Endothelial cell of umbilical vein (primary cell): ENCODE data around the gene TF. TPM values are rescaled to one million over a fixed set of nuclear protein-coding genes. Genes with fewer than 3 reads are reported as not detected.

ENCODE experiments used
- BruUV-seq: library from RNA; stranded (reverse); fragments of 400-500 nt; replicated peaks from 2 replicates; lab custom pipeline; 2021; lab: Mats Ljungman, UMichigan
- CTCF ChIA-PET: fragments of 300-600, 350-600 bp; sonication (Branson Sonifier 250); formaldehyde crosslinking; loops from one replicate; lab custom pipeline; 2021; ENCODE audit warnings: antibody characterized with exemption, inconsistent platforms; lab: Charles Lee
- POLR2A ChIA-PET: fragments of 300-600, 350-600 bp; sonication (Branson Sonifier 250); formaldehyde crosslinking; loops from one replicate; lab custom pipeline; 2021; ENCODE audit warnings: antibody characterized with exemption, inconsistent platforms; lab: Charles Lee
- DNase-seq: peaks from one replicate; pipeline ENCODE4 v3.0.0-alpha.2; 2011; ENCODE audit warnings: low read depth, low spot score
- FAIRE-seq: peaks from 2 replicates; lab custom pipeline; 2011; peaks lifted over from hg19 to GRCh38; lab: Jason Lieb, UNC
- H2AFZ ChIP-seq: 2 replicates; pipeline ENCODE4 v1.6.0; 2012; ENCODE audit warnings: low read depth, low read length, control low read depth, inconsistent platforms
- H3K27ac ChIP-seq: 2 replicates; pipeline ENCODE4 v1.5.1; 2011; ENCODE audit warnings: low read depth, mild to moderate bottlenecking, control low read depth, low read length, moderate library complexity; ENCODE audit not compliant: insufficient read depth
- H3K27me3 ChIP-seq, 2 experiments: 2 replicates each; pipeline versions ENCODE4 v1.6.0 to v1.6.1; 2011; ENCODE audit warnings: low read length in 2 of 2, mixed read lengths in 1 of 2; ENCODE audit not compliant: control insufficient read depth in 2 of 2, insufficient read depth in 2 of 2
- H3K36me3 ChIP-seq, 2 experiments: 2 replicates in 1 of 2; 3 replicates in 1 of 2; pipeline ENCODE4 v1.5.1; 2011; ENCODE audit warnings: low read length in 2 of 2, mild to moderate bottlenecking in 1 of 2, moderate library complexity in 1 of 2; ENCODE audit not compliant: control insufficient read depth in 2 of 2, insufficient read depth in 2 of 2; ENCODE audit errors: extremely low read depth in 1 of 2
- H3K4me1 ChIP-seq: 3 replicates; pipeline ENCODE4 v1.5.1; 2011; ENCODE audit warnings: mild to moderate bottlenecking, low read length; ENCODE audit not compliant: control insufficient read depth, insufficient read depth; ENCODE audit errors: extremely low read depth
- H3K4me2 ChIP-seq: 2 replicates; pipeline ENCODE4 v1.6.1; 2011; ENCODE audit warnings: low read length, control low read depth, mixed read lengths; ENCODE audit not compliant: insufficient read depth
- H3K4me3 ChIP-seq, 3 experiments: fragments of 200-600 bp in 1 of 3; sonication (generic), shearing (Covaris generic) in 1 of 3; replicated peaks in 1 of 3; 2 replicates each; pipeline ENCODE4 v1.5.1; 2011 to 2016; ENCODE audit warnings: control low read depth in 3 of 3, low read length in 3 of 3, mild to moderate bottlenecking in 2 of 3, inconsistent platforms in 1 of 3, low read depth in 1 of 3, moderate library complexity in 1 of 3; ENCODE audit not compliant: insufficient read depth in 1 of 3
- H3K79me2 ChIP-seq: 2 replicates; pipeline ENCODE4 v1.6.0; 2012; ENCODE audit warnings: low read length, inconsistent platforms; ENCODE audit not compliant: control insufficient read depth, insufficient read depth
- H3K9ac ChIP-seq: replicated peaks from 2 replicates; pipeline ENCODE3; 2011; ENCODE audit warnings: low read length, control low read depth; ENCODE audit not compliant: insufficient read depth; ENCODE audit errors: extremely low read depth
- H3K9me1 ChIP-seq: replicated peaks from 3 replicates; pipeline ENCODE4 v1.6.0; 2011; ENCODE audit warnings: mild to moderate bottlenecking, low read length; ENCODE audit not compliant: control insufficient read depth, insufficient read depth; ENCODE audit errors: extremely low read depth
- H3K9me3 ChIP-seq: replicated peaks from 2 replicates; pipeline ENCODE4 v1.5.1; 2012; ENCODE audit warnings: low read length, inconsistent platforms; ENCODE audit not compliant: control insufficient read depth, insufficient read depth
- H4K20me1 ChIP-seq: replicated peaks from 2 replicates; pipeline ENCODE3; 2011; ENCODE audit warnings: mild to moderate bottlenecking, low read length; ENCODE audit not compliant: control insufficient read depth, insufficient read depth; ENCODE audit errors: extremely low read depth
- CTCF ChIP-seq, 2 donors: IDR thresholded peaks; 1 replicate in 1 of 2; 2 replicates in 1 of 2; pipeline ENCODE4 v1.5.1; 2011; ENCODE audit warnings: low read length in 2 of 2, mild to moderate bottlenecking in 2 of 2, moderate library complexity in 2 of 2, control low read depth in 1 of 2, inconsistent platforms in 1 of 2, low read depth in 1 of 2; ENCODE audit not compliant: insufficient read depth in 1 of 2; ENCODE audit errors: extremely low read depth in 1 of 2
- EZH2 ChIP-seq: IDR thresholded peaks from 2 replicates; pipeline ENCODE4 v1.6.1; 2012; ENCODE audit warnings: borderline replicate concordance, low read depth, mild to moderate bottlenecking, moderate library complexity, low read length, inconsistent platforms; ENCODE audit not compliant: severe bottlenecking
- FOS ChIP-seq: IDR thresholded peaks from 2 replicates; pipeline ENCODE4 v1.6.1; 2011; ENCODE audit warnings: mild to moderate bottlenecking, low read length, moderate library complexity, borderline replicate concordance; ENCODE audit not compliant: insufficient read depth
- GATA2 ChIP-seq: IDR thresholded peaks from 2 replicates; pipeline ENCODE4 v1.7.0; 2011; ENCODE audit warnings: low read depth, mild to moderate bottlenecking, moderate library complexity, mixed read lengths, low read length; ENCODE audit not compliant: insufficient read length, insufficient read depth
- JUN ChIP-seq: IDR thresholded peaks from 2 replicates; pipeline ENCODE4 v1.6.1; 2011; ENCODE audit warnings: borderline replicate concordance, low read depth; ENCODE audit not compliant: insufficient read length, insufficient read depth
- MAX ChIP-seq: IDR thresholded peaks from 2 replicates; pipeline ENCODE4 v1.6.1; 2011; ENCODE audit not compliant: insufficient read depth, insufficient read length
- MYC ChIP-seq: IDR thresholded peaks from one replicate; pipeline ENCODE4 v1.6.1; 2011; ENCODE audit warnings: mild to moderate bottlenecking, low read depth, low read length
- POLR2A ChIP-seq: IDR thresholded peaks from 2 replicates; pipeline ENCODE4 v1.6.1; 2012; ENCODE audit warnings: low read depth, mild to moderate bottlenecking, control low read depth, low read length
- POLR2AphosphoS5 ChIP-seq: IDR thresholded peaks from 2 replicates; pipeline ENCODE4 v1.6.1; 2012; ENCODE audit warnings: low read depth, mild to moderate bottlenecking, control low read depth, low read length, moderate library complexity; ENCODE audit not compliant: insufficient read depth
- dilution Hi-C: fragments of 300-500 bp; cut with MboI; formaldehyde crosslinking; loops from one replicate; pipeline ENCODE4 v1.15.0; 2019; ENCODE audit warnings: low sequenced_read_pairs; ENCODE audit not compliant: extremely low pct_ligation_motif_present
- intact Hi-C: fragments of 100-400 bp; cut with micrococcal nuclease; formaldehyde crosslinking; loops from one replicate; pipeline ENCODE4 v1.10.0; 2022
- polyA plus RNA-seq, 4 experiments: library from polyadenylated mRNA; depleted of rRNA in 3 of 4; stranded (reverse) in 3 of 4; unstranded in 1 of 4; fragments of >200 nt; gene quantifications; 2 replicates each; pipeline versions ENCODE4 v1.2.1 to v1.2.3, GENCODE V29; 2011 to 2012; ENCODE audit warnings: missing spikeins in 1 of 4
- total RNA-seq: library from RNA; stranded (reverse); gene quantifications from 2 replicates; pipeline ENCODE4 v1.2.3, GENCODE V29; 2021

Gene TF
- total and polyA plus RNA-seq, 2 donors (not counting 3 experiments of a cell fraction or from before 2014, with no cell fraction given) = 0.32 to 0.69 TPM

GRCh38 chr3:133831966-133832801, 86.0 kb downstream of the TF start:
- H3K79me2 ChIP-seq = no peaks in the 10 kb centered on the region
- H4K20me1 ChIP-seq = no peaks in the 10 kb centered on the region
- H3K27ac ChIP-seq = no peak overlapping the region
- H3K4me2 ChIP-seq = no peak overlapping the region
- no peaks in the 10 kb centered on the region for H3K27me3 ChIP-seq
- H3K9ac ChIP-seq = no peak overlapping the region
- H3K9me1 ChIP-seq = no peaks in the 10 kb centered on the region
- ChIA-PET POLR2A (no interaction called here), CTCF (interaction anchor here (1.0 kb wide), 1 partner anchor 12 kb away, joined by 3 read pairs; no protein-coding TSS in a partner anchor)
- no peak for TF ChIP-seq CTCF (IDR thresholded peaks at IDR 0.05; ENCODE audit: extremely low read depth in 1 of 2, insufficient read depth in 1 of 2, low read depth in 1 of 2, low read length in 2 of 2)
- H3K4me1 ChIP-seq = no peaks in the 10 kb centered on the region
- dilution Hi-C loops (no loop called here), intact Hi-C loops (no loop called here)
- no peak overlapping the region for H3K4me3 ChIP-seq
- H3K9me3 ChIP-seq = no peaks in the 10 kb centered on the region
- FAIRE-seq (no peak), DNase-seq (no peak)
- H2AFZ ChIP-seq = no peak overlapping the region
- no TSS peak for BruUV-seq
- no peaks in the 10 kb centered on the region for H3K36me3 ChIP-seq

- Histone ChIP-seq H3K79me2 (no peaks in the 10 kb centered on the region), H3K4me2 (no peak overlapping the region), H3K36me3 (no peaks in the 10 kb centered on the region), H2AFZ (no peak overlapping the region), H3K27ac (no peak overlapping the region), H3K4me1 (no peaks in the 10 kb centered on the region), H3K9ac (no peak overlapping the region), H3K9me1 (no peaks in the 10 kb centered on the region), H4K20me1 (no peaks in the 10 kb centered on the region), H3K27me3 (no peaks in the 10 kb centered on the region), H3K9me3 (no peaks in the 10 kb centered on the region), H3K4me3 (no peak overlapping the region)
- dilution Hi-C loops (no loop called here), intact Hi-C loops (no loop called here)
- TF ChIP-seq FOS = no peak
- TF ChIP-seq GATA2 = no peak
- no peak for TF ChIP-seq EZH2
- no peak for TF ChIP-seq MAX
- TF ChIP-seq CTCF (IDR thresholded peaks at IDR 0.05; ENCODE audit: extremely low read depth in 1 of 2, insufficient read depth in 1 of 2, low read depth in 1 of 2, low read length in 2 of 2) = no peak
- TF ChIP-seq POLR2AphosphoS5 = no peak
- TF ChIP-seq MYC = no peak
- no peak for TF ChIP-seq JUN
- TF ChIP-seq POLR2A = no peak
- DNase-seq (no peak), FAIRE-seq (no peak)
- ChIA-PET POLR2A (no interaction called here), CTCF (interaction anchor here (1.0 kb wide), 1 partner anchor 13 kb away, joined by 3 read pairs; no protein-coding TSS in a partner anchor)
- no TSS peak for BruUV-seq
Observed at GRCh38 chr3:133832802-133833144, 86.6 kb downstream of the TF start.
